Measurements from ENCODE around the gene LARP4. TPM values are rescaled to one million over a fixed set of nuclear protein-coding genes. Genes with fewer than 3 reads are reported as not detected.
A peak's percentile ranks its signal among the peaks of the same experiment; 100 is the strongest.

Gene LARP4
- total and polyA plus RNA-seq, 9 of the 15 experiments (the other 6 are each of a cell fraction or from before 2014, with no cell fraction given), result 31.6 to 84.5 (median 52.4) TPM

GRCh38 chr12:50508414-50508813 lies 107.7 kb downstream of the LARP4 start (continued):
- TF ChIP-seq CSDE1 (IDR thresholded peaks at IDR 0.05), result no peak

- no peaks in the 10 kb centered on the region for H3K9me3 ChIP-seq (replicated peaks; ENCODE audit: control insufficient read depth, insufficient read depth, low read depth, low read length)
- H3K9me1 ChIP-seq (ENCODE audit: control insufficient read depth, insufficient read depth, low read length), result no peaks in the 10 kb centered on the region
- H3K27ac ChIP-seq (ENCODE audit: extremely low read depth, low read depth, low read length), result no peak overlapping the region
- H2AFZ ChIP-seq (ENCODE audit: low read depth, low read length), result no peak overlapping the region
- in situ Hi-C loops (cut with MboI) (loop anchor here (5.0 to 10.0 kb wide), 2 partner anchors 128 to 236 kb away; no protein-coding TSS in a partner anchor), intact Hi-C loops (cut with micrococcal nuclease) (loop anchor here (5.0 kb wide), 1 partner anchor 88 kb away; no protein-coding TSS in a partner anchor)
- peaks cover 9% of the 10 kb centered on the region for H4K20me1 ChIP-seq (replicated peaks; ENCODE audit: control insufficient read depth, insufficient read depth, low read length)
- peaks cover 22 to 23% of the 10 kb centered on the region in 2 experiments for H3K4me1 ChIP-seq (replicated peaks in 1 of 2; ENCODE audit: control insufficient read depth in 2 of 2, insufficient read depth in 2 of 2, low read length in 2 of 2)
- H3K27me3 ChIP-seq (ENCODE audit: control insufficient read depth in 2 of 2, insufficient read depth in 2 of 2, low read length in 2 of 2), result no peaks in the 10 kb centered on the region
- H3K4me3 ChIP-seq, result no peak overlapping the region
- peaks cover 78% of the 10 kb centered on the region for H3K79me2 ChIP-seq (ENCODE audit: control insufficient read depth, insufficient read depth, low read length)
- CTCF ChIA-PET (ENCODE audit: low intra/inter-chr PET ratio), result no interaction called here
- 22% methylated on average over 7 of the region's 7 CpGs for WGBS (ENCODE audit: insufficient coverage, low coverage, missing lambda C conversion rate)
- BruUV-seq (replicated peaks), result no TSS peak
- DNase-seq (ENCODE audit: extremely low read depth in 1 of 4, low spot score in 3 of 4) (no peak), ATAC-seq (no peak), FAIRE-seq (no peak)
- no peak overlapping the region for H3K4me2 ChIP-seq (ENCODE audit: insufficient read depth, low read length)
- POLR2A ChIA-PET, result interaction anchor here (0.7 to 2.0 kb wide), 12 partner anchors 20 to 279 kb away, joined by 3 to 6 read pairs (median 3); no protein-coding TSS in a partner anchor
- no peak overlapping the region; a peak in 1 of 4 replicates for H3K9ac ChIP-seq (ENCODE audit: insufficient read depth in 1 of 2, low read depth in 2 of 2, low read length in 2 of 2)
- no peak for TF ChIP-seq LEF1 (IDR thresholded peaks at IDR 0.05)
- TF ChIP-seq ZKSCAN1 (IDR thresholded peaks at IDR 0.05; ENCODE audit: low read depth, low read length), result peak; percentile 29; the same call in 1 of the 2 replicates
- no peak for TF ChIP-seq KDM2B (CRISPR knock-in tag; IDR thresholded peaks at IDR 0.05)
- TF ChIP-seq, protein P1, sequence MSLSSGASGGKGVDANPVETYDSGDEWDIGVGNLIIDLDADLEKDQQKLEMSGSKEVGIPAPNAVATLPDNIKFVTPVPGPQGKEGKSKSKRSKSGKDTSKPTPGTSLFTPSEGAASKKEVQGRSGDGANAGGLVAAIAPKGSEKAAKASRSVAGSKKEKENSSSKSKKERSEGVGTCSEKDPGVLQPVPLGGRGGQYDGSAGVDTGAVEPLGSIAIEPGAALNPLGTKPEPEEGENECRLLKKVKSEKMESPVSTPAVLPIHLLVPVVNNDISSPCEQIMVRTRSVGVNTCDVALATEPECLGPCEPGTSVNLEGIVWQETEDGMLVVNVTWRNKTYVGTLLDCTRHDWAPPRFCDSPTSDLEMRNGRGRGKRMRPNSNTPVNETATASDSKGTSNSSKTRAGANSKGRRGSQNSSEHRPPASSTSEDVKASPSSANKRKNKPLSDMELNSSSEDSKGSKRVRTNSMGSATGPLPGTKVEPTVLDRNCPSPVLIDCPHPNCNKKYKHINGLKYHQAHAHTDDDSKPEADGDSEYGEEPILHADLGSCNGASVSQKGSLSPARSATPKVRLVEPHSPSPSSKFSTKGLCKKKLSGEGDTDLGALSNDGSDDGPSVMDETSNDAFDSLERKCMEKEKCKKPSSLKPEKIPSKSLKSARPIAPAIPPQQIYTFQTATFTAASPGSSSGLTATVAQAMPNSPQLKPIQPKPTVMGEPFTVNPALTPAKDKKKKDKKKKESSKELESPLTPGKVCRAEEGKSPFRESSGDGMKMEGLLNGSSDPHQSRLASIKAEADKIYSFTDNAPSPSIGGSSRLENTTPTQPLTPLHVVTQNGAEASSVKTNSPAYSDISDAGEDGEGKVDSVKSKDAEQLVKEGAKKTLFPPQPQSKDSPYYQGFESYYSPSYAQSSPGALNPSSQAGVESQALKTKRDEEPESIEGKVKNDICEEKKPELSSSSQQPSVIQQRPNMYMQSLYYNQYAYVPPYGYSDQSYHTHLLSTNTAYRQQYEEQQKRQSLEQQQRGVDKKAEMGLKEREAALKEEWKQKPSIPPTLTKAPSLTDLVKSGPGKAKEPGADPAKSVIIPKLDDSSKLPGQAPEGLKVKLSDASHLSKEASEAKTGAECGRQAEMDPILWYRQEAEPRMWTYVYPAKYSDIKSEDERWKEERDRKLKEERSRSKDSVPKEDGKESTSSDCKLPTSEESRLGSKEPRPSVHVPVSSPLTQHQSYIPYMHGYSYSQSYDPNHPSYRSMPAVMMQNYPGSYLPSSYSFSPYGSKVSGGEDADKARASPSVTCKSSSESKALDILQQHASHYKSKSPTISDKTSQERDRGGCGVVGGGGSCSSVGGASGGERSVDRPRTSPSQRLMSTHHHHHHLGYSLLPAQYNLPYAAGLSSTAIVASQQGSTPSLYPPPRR (CRISPR knock-in tag; IDR thresholded peaks at IDR 0.05; ENCODE audit: borderline replicate concordance), result no peak
- TF ChIP-seq CTBP1 (IDR thresholded peaks at IDR 0.05; ENCODE audit: borderline replicate concordance), result 0 out of 2 replicates have a peak, but pooled peaks have one; percentile 19
- TF ChIP-seq STAT6 (CRISPR knock-in tag; IDR thresholded peaks at IDR 0.05), result no peak
- no peak for TF ChIP-seq ZBTB9 (CRISPR knock-in tag; IDR thresholded peaks at IDR 0.05)
- 0 out of 3 replicates have a peak, but pooled peaks cover 2% of the 10 kb centered on the region for H3K36me3 ChIP-seq (ENCODE audit: control insufficient read depth, insufficient read depth, low read length)
These were observed 108.4 kb downstream of the LARP4 start for GRCh38 chr12:50508970-50509663.
